Measurements from ENCODE around the gene EVI5.

GRCh38 chr1:92587445-92587844 lies 197.5 kb downstream of the EVI5 start:
- TF ChIP-seq CTCF (IDR thresholded peaks at IDR 0.05) (no peak), POLR2A (IDR thresholded peaks at IDR 0.05) (no peak)

Measured in adrenal gland (tissue), 5 donors.